GM06990 (cell line): Measurements from ENCODE around the gene VWA8.
A peak's percentile ranks its signal among the peaks of the same experiment; 100 is the strongest.
"Not testable (repeated sequence)": the region's sequence is repeated elsewhere in the genome, so short reads cannot be mapped to it uniquely, and the experiment has no call there.

Experiments used
- DNase-seq: peaks from one replicate; pipeline ENCODE4 v3.0.0-alpha.2; 2011; ENCODE audit not compliant: insufficient read length; ENCODE audit errors: extremely low read depth
- H3K27me3 ChIP-seq: replicated peaks from 2 replicates; pipeline ENCODE4 v1.6.0; 2011; ENCODE audit warnings: low read length; ENCODE audit not compliant: control insufficient read depth, insufficient read depth
- H3K36me3 ChIP-seq: 2 replicates; pipeline ENCODE4 v1.5.1; 2011; ENCODE audit warnings: low read length; ENCODE audit not compliant: control insufficient read depth, insufficient read depth
- H3K4me3 ChIP-seq: replicated peaks from 2 replicates; pipeline ENCODE4 v1.5.1; 2011; ENCODE audit warnings: low read depth, mild to moderate bottlenecking, control low read depth, low read length
- TF ChIP-seq, protein P1 (sequence below): IDR thresholded peaks from 2 replicates; pipeline ENCODE4 v1.5.1; 2011; ENCODE audit warnings: low read length, control low read depth, mild to moderate bottlenecking, inconsistent platforms; ENCODE audit not compliant: insufficient read depth, poor library complexity, severe bottlenecking

VWA8 gene

DNA sequence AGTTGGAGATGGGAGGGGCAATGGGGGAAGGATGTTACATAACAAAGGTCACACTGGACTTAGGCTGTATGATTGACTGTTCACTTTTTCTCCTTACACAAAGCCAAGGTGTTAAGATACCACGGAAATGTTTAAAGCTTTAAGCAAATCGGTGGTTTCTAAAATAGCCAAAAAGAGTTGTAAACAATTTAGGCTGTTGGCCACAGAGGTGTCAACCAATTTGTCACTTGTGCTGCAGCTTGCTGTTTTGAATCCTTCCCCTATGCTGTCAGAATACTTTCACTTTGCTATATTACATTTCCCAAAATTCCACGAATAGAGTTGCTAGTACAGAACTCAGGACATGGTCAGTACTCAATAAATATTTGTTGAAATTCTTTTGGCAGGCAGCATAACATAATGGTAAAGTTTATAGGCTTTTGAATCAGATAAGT is 149.3 kb downstream of the VWA8 start:
- TF ChIP-seq, protein P1, sequence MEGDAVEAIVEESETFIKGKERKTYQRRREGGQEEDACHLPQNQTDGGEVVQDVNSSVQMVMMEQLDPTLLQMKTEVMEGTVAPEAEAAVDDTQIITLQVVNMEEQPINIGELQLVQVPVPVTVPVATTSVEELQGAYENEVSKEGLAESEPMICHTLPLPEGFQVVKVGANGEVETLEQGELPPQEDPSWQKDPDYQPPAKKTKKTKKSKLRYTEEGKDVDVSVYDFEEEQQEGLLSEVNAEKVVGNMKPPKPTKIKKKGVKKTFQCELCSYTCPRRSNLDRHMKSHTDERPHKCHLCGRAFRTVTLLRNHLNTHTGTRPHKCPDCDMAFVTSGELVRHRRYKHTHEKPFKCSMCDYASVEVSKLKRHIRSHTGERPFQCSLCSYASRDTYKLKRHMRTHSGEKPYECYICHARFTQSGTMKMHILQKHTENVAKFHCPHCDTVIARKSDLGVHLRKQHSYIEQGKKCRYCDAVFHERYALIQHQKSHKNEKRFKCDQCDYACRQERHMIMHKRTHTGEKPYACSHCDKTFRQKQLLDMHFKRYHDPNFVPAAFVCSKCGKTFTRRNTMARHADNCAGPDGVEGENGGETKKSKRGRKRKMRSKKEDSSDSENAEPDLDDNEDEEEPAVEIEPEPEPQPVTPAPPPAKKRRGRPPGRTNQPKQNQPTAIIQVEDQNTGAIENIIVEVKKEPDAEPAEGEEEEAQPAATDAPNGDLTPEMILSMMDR, result no peak
- H3K4me3 ChIP-seq, result no peak overlapping the region
- peak; percentile 32 for DNase-seq
- H3K36me3 ChIP-seq, result no peaks in the 10 kb centered on the region; the same call in 1 of the 2 replicates
- H3K27me3 ChIP-seq, result no peaks in the 10 kb centered on the region

DNA sequence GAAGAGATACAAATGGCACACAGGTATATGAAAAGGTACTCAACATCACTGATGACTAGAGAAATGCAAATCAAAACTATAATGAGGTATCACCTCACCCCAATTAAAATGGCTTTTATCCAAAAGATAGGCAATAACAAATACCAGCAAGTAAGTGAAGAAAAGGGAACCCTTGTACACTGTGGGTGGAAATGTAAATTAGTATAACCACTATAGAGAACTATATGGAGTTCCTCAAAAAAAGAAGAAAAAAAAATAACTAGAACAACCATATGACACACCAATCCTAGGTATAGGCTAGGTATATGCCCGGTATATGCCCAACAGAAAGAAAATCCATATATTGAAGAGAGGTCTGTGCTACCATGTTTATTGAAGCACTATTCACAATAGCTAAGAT is 150.9 kb downstream of the VWA8 start:
- no peak for DNase-seq
- no peaks in the 10 kb centered on the region for H3K36me3 ChIP-seq

DNA sequence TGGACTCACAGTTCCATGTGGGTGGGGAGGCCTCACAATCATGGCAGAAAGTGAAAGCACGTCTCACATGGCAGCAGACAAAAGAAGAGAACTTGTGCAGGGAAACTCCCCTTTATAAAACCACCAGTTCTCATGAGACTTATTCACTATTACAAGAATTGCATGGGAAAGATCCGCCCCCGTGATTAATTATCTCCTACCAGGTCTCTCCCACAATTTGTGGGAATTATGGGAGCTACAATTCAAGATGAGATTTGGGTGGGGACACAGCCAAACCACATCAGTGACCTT is 157.5 kb downstream of the VWA8 start:
- H3K36me3 ChIP-seq, H3K4me3 ChIP-seq, H3K27me3 ChIP-seq, DNase-seq: not testable (repeated sequence)

More for the DNA sequence above, 150.9 kb downstream of the VWA8 start:
- TF ChIP-seq, protein P1, result no peak
- Histone ChIP-seq H3K4me3 (no peak overlapping the region), H3K27me3 (no peaks in the 10 kb centered on the region)

DNA sequence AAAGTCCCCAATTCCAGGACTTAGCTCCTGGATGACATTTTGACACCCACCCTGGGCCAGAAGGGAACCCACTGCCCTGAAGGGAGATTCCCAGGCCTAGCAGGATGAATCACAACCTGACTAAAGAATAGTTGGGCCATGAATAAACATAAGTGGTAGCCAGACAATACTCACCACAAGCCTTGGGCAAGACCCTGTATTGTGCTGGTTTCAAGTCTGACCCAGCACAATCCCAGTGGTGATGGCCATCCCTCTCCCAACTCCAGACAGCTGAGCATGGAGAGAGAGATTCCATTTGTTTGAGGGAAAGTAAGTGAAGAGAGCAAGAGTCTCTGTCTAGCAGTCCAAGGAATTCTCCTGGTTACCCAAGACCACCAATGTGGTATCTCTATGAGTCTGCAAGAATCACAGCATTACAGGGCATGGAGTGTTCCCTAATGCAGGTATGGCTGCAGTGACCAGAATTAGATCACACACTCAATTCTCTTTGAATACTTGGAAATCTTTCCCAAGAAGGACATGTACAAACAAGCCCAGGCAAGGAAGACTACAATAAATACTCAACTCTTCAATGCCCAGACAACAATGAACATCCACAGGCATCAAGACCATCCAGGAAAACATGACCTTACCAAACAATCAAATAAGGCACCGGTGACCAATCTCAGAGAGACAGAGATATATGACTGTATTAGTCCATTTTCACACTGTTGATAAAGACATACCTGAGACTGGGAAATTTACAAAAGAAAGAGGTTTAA is 158.0 kb downstream of the VWA8 start:
- H3K27me3 ChIP-seq, result no peaks in the 10 kb centered on the region
- no peak overlapping the region for H3K4me3 ChIP-seq
- TF ChIP-seq, protein P1, result no peak
- DNase-seq, result no peak
- H3K36me3 ChIP-seq, result peaks cover 3% of the 10 kb centered on the region

DNA sequence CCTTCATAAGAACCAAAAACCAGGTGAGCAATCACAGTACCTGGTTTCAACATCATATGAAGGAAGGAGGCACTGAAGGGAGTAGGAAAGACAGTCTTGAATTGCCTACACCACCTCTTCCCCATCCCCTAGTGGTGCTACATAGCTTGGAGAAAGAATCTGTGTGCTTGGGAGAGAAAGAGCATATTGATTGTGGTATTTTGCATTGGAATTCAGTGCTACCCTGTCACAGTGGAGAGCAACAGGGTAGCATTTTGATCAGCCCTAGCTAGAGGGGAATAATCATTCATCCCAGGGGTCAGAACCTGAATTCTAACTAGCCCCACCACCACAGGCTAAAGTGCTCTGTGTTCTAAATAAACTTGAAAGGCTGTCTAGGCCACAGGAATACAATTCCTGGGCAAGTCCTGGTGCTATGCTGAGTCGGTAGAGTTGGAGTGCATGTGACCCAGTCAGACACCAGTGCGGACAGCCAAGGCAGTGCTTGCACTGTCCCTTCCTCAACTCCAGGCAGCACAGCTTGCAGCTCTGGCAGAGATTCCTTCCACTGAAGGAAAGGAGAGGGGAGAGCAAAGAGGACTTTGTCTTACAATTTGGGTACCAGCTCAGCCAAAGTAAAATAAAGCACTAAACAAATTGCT is 158.7 kb downstream of the VWA8 start:
- DNase-seq, result no peak
- TF ChIP-seq, protein P1, result no peak

DNA sequence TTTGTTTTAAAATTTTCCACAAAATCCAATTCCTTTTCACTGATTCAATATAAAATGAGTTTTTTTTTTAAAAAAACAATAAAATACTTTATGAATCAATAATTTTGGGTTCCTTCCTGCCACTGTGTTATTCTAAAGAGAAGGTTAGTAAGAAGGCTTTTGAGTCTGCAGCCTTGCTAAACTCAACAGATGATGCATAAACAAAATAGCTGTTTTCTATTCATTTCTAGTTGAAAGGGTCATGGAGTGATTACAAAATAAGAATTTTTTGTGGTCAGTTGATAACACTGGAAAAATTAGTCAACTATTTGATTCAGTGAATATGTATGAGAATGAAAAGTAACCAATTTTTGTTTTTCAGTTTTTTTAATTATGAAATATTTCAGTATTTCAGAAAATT is 169.9 kb downstream of the VWA8 start:
- Histone ChIP-seq H3K4me3 (no peak overlapping the region), H3K27me3 (no peaks in the 10 kb centered on the region), H3K36me3 (no peaks in the 10 kb centered on the region)
- TF ChIP-seq, protein P1, result no peak
- DNase-seq, result no peak

More for the DNA sequence above, 158.7 kb downstream of the VWA8 start:
- Histone ChIP-seq H3K4me3 (no peak overlapping the region), H3K27me3 (no peaks in the 10 kb centered on the region), H3K36me3 (peaks cover 3% of the 10 kb centered on the region)
